Measurements from ENCODE around the gene AVL9.
"Not testable (repeated sequence)": the region's sequence is repeated elsewhere in the genome, so short reads cannot be mapped to it uniquely, and the experiment has no call there.

Gene AVL9

GRCh38 chr7:32495298-32496051 is at the start of gene AVL9:
TSS of gene AVL9 (plus strand) at chr7:32495489. CDS start at chr7:32495710, 221 bp downstream.
- peak; percentile 93 for DNase-seq

GRCh38 chr7:32447218-32447617 is 48.1 kb upstream of the AVL9 start:
- DNase-seq = no peak

- DNase-seq = no peak
Measured at GRCh38 chr7:32453341-32454011, 41.8 kb upstream of the AVL9 start.

- no peak for DNase-seq
Measured at GRCh38 chr7:32458025-32458424, 37.3 kb upstream of the AVL9 start.

- DNase-seq = no peak
Measured at GRCh38 chr7:32459788-32460187, 35.5 kb upstream of the AVL9 start.

GRCh38 chr7:32461484-32461883 is 33.8 kb upstream of the AVL9 start:
- DNase-seq = no peak

- no peak for DNase-seq
Measured at GRCh38 chr7:32462451-32462850, 32.8 kb upstream of the AVL9 start.

- DNase-seq = no peak
Measured at GRCh38 chr7:32462977-32463376, 32.3 kb upstream of the AVL9 start.

- not testable (repeated sequence) for DNase-seq
Measured at GRCh38 chr7:32464641-32465416, 30.5 kb upstream of the AVL9 start.

- not testable (repeated sequence) for DNase-seq
Measured at GRCh38 chr7:32470004-32470403, 25.3 kb upstream of the AVL9 start.

GRCh38 chr7:32470871-32471270 is 24.4 kb upstream of the AVL9 start:
- no peak for DNase-seq

GRCh38 chr7:32472015-32472414 is 23.3 kb upstream of the AVL9 start:
- no peak for DNase-seq

GRCh38 chr7:32474008-32474407 is 21.3 kb upstream of the AVL9 start:
- DNase-seq = no peak

GRCh38 chr7:32476816-32477648 is 18.3 kb upstream of the AVL9 start:
- DNase-seq = no peak

- DNase-seq = no peak
Measured at GRCh38 chr7:32477649-32477980, 17.7 kb upstream of the AVL9 start.

- no peak for DNase-seq
Measured at GRCh38 chr7:32479574-32480200, 15.6 kb upstream of the AVL9 start.

GRCh38 chr7:32481176-32481575 is 14.1 kb upstream of the AVL9 start:
- DNase-seq = no peak

GRCh38 chr7:32481921-32482320 is 13.4 kb upstream of the AVL9 start:
- DNase-seq = no peak

GRCh38 chr7:32489788-32490126 is 5.5 kb upstream of the AVL9 start:
- no peak for DNase-seq

GRCh38 chr7:32490127-32490796 is 5.0 kb upstream of the AVL9 start, which contains the start of gene LSM5:
TSS of gene LSM5 (minus strand) at chr7:32490380. CDS start at chr7:32490365, 15 bp downstream.
- DNase-seq = peak; percentile 91

GRCh38 chr7:32494946-32495297 is 367 bp upstream of the AVL9 start:
- no peak for DNase-seq
